ENCODE results near the gene PRDM12. TPM values are rescaled to one million over a fixed set of nuclear protein-coding genes. Genes with fewer than 3 reads are reported as not detected.
A peak's percentile ranks its signal among the peaks of the same experiment; 100 is the strongest.

Gene PRDM12
- total and polyA plus RNA-seq, 2 donors (not counting 1 experiment from before 2014, with no cell fraction given): not detected

DNA sequence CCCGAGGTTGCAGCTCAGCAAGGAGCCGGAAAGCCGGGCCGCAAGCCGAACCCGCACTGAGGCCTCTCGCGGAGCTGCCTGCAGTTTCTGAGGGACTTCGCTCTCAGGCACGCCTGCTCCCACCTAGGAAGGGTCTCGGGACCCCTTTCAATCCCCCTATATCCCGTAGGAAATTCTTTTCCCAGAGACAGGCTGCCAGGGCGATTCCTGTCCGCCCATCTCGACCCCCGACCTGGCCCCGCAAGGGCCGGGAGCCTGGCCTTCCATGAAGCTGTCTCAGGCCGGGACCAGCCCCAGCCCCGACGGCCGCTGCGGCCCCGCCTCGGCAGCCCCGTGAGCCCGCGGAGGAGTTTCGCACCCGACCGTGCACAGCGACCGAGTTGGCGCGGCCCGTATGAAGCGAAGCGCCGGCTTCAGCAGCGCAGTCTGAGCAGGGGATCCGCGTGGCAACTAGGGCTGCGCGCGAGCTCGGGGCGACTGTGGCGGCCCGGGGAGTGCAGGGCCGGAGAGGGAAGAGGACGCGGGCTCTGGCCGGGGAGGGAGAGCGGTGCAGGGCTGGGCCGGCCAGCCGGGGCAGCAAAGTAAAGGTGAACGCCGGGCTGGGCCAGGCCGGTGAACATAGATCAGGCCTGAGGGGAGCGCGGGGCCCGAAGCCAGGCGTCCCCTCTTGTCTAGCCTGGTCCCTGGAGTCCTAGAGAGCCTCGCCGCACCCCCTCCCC, 977 bp upstream of the PRDM12 start:
- Histone ChIP-seq H3K27me3 (replicated peaks in 1 of 4; ENCODE audit: control extremely low read depth in 1 of 4, control insufficient read depth in 3 of 4, insufficient read depth in 4 of 4, low read length in 3 of 4) (peaks cover 0 to 94% (median 51%) of the 10 kb centered on the region in 4 experiments), H3K4me2 (replicated peaks; ENCODE audit: low read depth, low read length, poor library complexity, severe bottlenecking) (peak overlapping the region; percentile 74)
- peak overlapping the region; percentile 73 for H3K4me3 Mint-ChIP-seq

DNA sequence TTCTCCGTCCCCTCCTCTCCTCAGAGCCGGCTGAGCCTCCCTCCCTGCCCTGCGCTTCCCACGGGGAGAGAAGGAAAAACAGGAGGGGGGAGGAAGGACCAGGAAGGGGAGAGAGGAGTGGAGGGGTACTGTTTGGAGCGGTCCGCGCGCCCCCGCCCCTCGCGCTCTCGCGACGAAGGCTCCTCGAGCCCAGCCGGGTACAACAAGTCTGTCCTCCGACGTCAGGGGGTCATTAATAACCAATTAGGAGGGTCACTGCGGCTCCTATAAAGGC, 480 bp upstream of the PRDM12 start:
- Mint-ChIP-seq H3K27ac (no peak overlapping the region), H3K27me3 (peaks cover 53% of the 10 kb centered on the region), H3K9me3 (ENCODE audit: insufficient read depth) (no peaks in the 10 kb centered on the region), H3K4me1 (peaks cover 28% of the 10 kb centered on the region), H3K4me3 (peak overlapping the region; percentile 29)
- Histone ChIP-seq H3K27ac (ENCODE audit: low read length in 2 of 2) (no peak overlapping the region), H3K4me1 (ENCODE audit: control insufficient read depth in 2 of 2, insufficient read depth in 2 of 2, low read length in 2 of 2) (peaks cover 62 to 70% of the 10 kb centered on the region in 2 donors), H3K4me2 (replicated peaks; ENCODE audit: low read depth, low read length, poor library complexity, severe bottlenecking) (peak overlapping the region; percentile 74), H3K9me3 (ENCODE audit: control extremely low read depth in 1 of 3, control insufficient read depth in 2 of 3, insufficient read depth in 1 of 3, low read length in 2 of 3) (peaks cover 0 to 30% (median 0%) of the 10 kb centered on the region in 3 donors), H3K79me2 (ENCODE audit: control insufficient read depth, insufficient read depth, low read length) (no peaks in the 10 kb centered on the region), H3K36me3 (replicated peaks in 1 of 2; ENCODE audit: control extremely low read depth in 1 of 2, control insufficient read depth in 1 of 2, extremely low read depth in 1 of 2, insufficient read depth in 2 of 2, low read length in 1 of 2) (no peaks in the 10 kb centered on the region), H4K20me1 (ENCODE audit: control insufficient read depth, insufficient read depth, low read length, poor library complexity, severe bottlenecking) (no peaks in the 10 kb centered on the region), H3K9ac (ENCODE audit: low read length) (no peak overlapping the region), H3K27me3 (replicated peaks in 1 of 4; ENCODE audit: control extremely low read depth in 1 of 4, control insufficient read depth in 3 of 4, insufficient read depth in 4 of 4, low read length in 3 of 4) (peaks cover 0 to 92% (median 52%) of the 10 kb centered on the region in 4 experiments), H2AFZ (ENCODE audit: insufficient read depth, low read depth, low read length, poor library complexity, severe bottlenecking) (peak overlapping the region; percentile 56), H3K4me3 (ENCODE audit: control extremely low read depth in 1 of 5, extremely low read depth in 1 of 5, insufficient read depth in 1 of 5, low read depth in 2 of 5, low read length in 4 of 5) (no peak overlapping the region)
- intact Hi-C loops (cut with micrococcal nuclease): no loop called here
- WGBS (ENCODE audit: insufficient coverage): 12% methylated on average over 15 of the region's 19 CpGs
- POLR2A ChIA-PET: no interaction called here
- peak; percentile 36 for TF ChIP-seq EZH2 (IDR thresholded peaks at IDR 0.05; ENCODE audit: borderline replicate concordance, insufficient read depth, low read depth, low read length, poor library complexity, severe bottlenecking)
- TF ChIP-seq, protein P1, sequence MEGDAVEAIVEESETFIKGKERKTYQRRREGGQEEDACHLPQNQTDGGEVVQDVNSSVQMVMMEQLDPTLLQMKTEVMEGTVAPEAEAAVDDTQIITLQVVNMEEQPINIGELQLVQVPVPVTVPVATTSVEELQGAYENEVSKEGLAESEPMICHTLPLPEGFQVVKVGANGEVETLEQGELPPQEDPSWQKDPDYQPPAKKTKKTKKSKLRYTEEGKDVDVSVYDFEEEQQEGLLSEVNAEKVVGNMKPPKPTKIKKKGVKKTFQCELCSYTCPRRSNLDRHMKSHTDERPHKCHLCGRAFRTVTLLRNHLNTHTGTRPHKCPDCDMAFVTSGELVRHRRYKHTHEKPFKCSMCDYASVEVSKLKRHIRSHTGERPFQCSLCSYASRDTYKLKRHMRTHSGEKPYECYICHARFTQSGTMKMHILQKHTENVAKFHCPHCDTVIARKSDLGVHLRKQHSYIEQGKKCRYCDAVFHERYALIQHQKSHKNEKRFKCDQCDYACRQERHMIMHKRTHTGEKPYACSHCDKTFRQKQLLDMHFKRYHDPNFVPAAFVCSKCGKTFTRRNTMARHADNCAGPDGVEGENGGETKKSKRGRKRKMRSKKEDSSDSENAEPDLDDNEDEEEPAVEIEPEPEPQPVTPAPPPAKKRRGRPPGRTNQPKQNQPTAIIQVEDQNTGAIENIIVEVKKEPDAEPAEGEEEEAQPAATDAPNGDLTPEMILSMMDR (IDR thresholded peaks at IDR 0.05): no peak
- no peak for ATAC-seq (ENCODE audit: low read depth)
- DNase-seq: no peak
- CTCF ChIA-PET: interaction anchor here (1.0 kb wide), 1 partner anchor 18 kb away, joined by 3 read pairs; no protein-coding TSS in a partner anchor

More for the DNA sequence above, 977 bp upstream of the PRDM12 start:
- Histone ChIP-seq H3K9me3 (ENCODE audit: control extremely low read depth in 1 of 3, control insufficient read depth in 2 of 3, insufficient read depth in 1 of 3, low read length in 2 of 3) (peaks cover 0 to 30% (median 0%) of the 10 kb centered on the region in 3 donors), H3K79me2 (ENCODE audit: control insufficient read depth, insufficient read depth, low read length) (no peaks in the 10 kb centered on the region), H3K27ac (ENCODE audit: low read length in 2 of 2) (no peak overlapping the region), H4K20me1 (ENCODE audit: control insufficient read depth, insufficient read depth, low read length, poor library complexity, severe bottlenecking) (no peaks in the 10 kb centered on the region), H3K36me3 (replicated peaks in 1 of 2; ENCODE audit: control extremely low read depth in 1 of 2, control insufficient read depth in 1 of 2, extremely low read depth in 1 of 2, insufficient read depth in 2 of 2, low read length in 1 of 2) (no peaks in the 10 kb centered on the region), H3K4me3 (ENCODE audit: control extremely low read depth in 1 of 5, extremely low read depth in 1 of 5, insufficient read depth in 1 of 5, low read depth in 2 of 5, low read length in 4 of 5) (peak overlapping the region in 3 of 5 experiments; percentile 2 to 19 (median 8)), H3K4me1 (ENCODE audit: control insufficient read depth in 2 of 2, insufficient read depth in 2 of 2, low read length in 2 of 2) (peaks cover 62 to 70% of the 10 kb centered on the region in 2 donors), H3K9ac (ENCODE audit: low read length) (peak overlapping the region; percentile 26), H2AFZ (ENCODE audit: insufficient read depth, low read depth, low read length, poor library complexity, severe bottlenecking) (peak overlapping the region; percentile 56)
- H3K4me1 Mint-ChIP-seq: peaks cover 30% of the 10 kb centered on the region
- WGBS (ENCODE audit: insufficient coverage): 4% methylated on average over 63 of the region's 65 CpGs
- ChIA-PET POLR2A (interaction anchor here (0.6 kb wide), 1 partner anchor 579 kb away, joined by 4 read pairs; no protein-coding TSS in a partner anchor), CTCF (interaction anchor here (1.3 kb wide), 1 partner anchor 19 kb away, joined by 4 read pairs; no protein-coding TSS in a partner anchor)
- no peaks in the 10 kb centered on the region for H3K9me3 Mint-ChIP-seq (ENCODE audit: insufficient read depth)
- intact Hi-C loops (cut with micrococcal nuclease): no loop called here
- ATAC-seq (ENCODE audit: low read depth): peak; percentile 40
- no peak for TF ChIP-seq EZH2 (IDR thresholded peaks at IDR 0.05; ENCODE audit: borderline replicate concordance, insufficient read depth, low read depth, low read length, poor library complexity, severe bottlenecking)
- TF ChIP-seq, protein P1 (IDR thresholded peaks at IDR 0.05): no peak
- H3K27ac Mint-ChIP-seq: no peak overlapping the region
- H3K27me3 Mint-ChIP-seq: peaks cover 56% of the 10 kb centered on the region
- DNase-seq: peak; percentile 56
